HEK293 (cell line): ENCODE data around the gene KIAA1586.

ENCODE experiments used
- MZF1 ChIP-seq: fragments of 450-650 bp; formaldehyde crosslinking; IDR thresholded peaks from 2 replicates; pipeline ENCODE4 v1.5.1; 2017; ENCODE audit warnings: missing biosample characterization, missing genetic modification characterization, borderline replicate concordance
- PRDM10 ChIP-seq: fragments of 450-650 bp; formaldehyde crosslinking; IDR thresholded peaks from 2 replicates; pipeline ENCODE4 v1.5.1; 2016; ENCODE audit warnings: missing biosample characterization, missing genetic modification characterization
- SETDB1 ChIP-seq: IDR thresholded peaks from one replicate; pipeline ENCODE4 v1.6.1; 2017; ENCODE audit warnings: mild to moderate bottlenecking, low read length, moderate library complexity, mixed read lengths; ENCODE audit not compliant: insufficient read length
- ZBTB10 ChIP-seq: fragments of 450-650 bp; formaldehyde crosslinking; IDR thresholded peaks from 2 replicates; pipeline ENCODE4 v1.5.1; 2016; ENCODE audit warnings: missing biosample characterization, missing genetic modification characterization
- ZBTB20 ChIP-seq: fragments of 450-650 bp; formaldehyde crosslinking; IDR thresholded peaks from 2 replicates; pipeline ENCODE4 v1.5.1; 2016; ENCODE audit warnings: missing biosample characterization, missing genetic modification characterization
- ZNF175 ChIP-seq: fragments of 450-650 bp; formaldehyde crosslinking; IDR thresholded peaks from 2 replicates; pipeline ENCODE4 v1.5.1; 2016; ENCODE audit warnings: missing biosample characterization, missing genetic modification characterization
- ZNF350 ChIP-seq: fragments of 450-650 bp; formaldehyde crosslinking; IDR thresholded peaks from 2 replicates; pipeline ENCODE4 v1.5.0; 2017; ENCODE audit warnings: missing biosample characterization, mild to moderate bottlenecking, missing genetic modification characterization
- ZNF510 ChIP-seq: fragments of 450-650 bp; formaldehyde crosslinking; IDR thresholded peaks from 2 replicates; pipeline ENCODE4 v1.5.1; 2018; ENCODE audit warnings: mild to moderate bottlenecking, missing genetic modification characterization, missing biosample characterization; ENCODE audit not compliant: insufficient replicate concordance
- ZNF837 ChIP-seq: fragments of 450-650 bp; formaldehyde crosslinking; IDR thresholded peaks from 2 replicates; pipeline ENCODE4 v1.5.1; 2016; ENCODE audit warnings: missing biosample characterization, missing genetic modification characterization
- TF ChIP-seq, protein P1 (sequence below): fragments of 450-650 bp; formaldehyde crosslinking; IDR thresholded peaks from 2 replicates; pipeline ENCODE4 v1.5.1; 2016; ENCODE audit warnings: missing biosample characterization, missing genetic modification characterization

GRCh38 chr6:57089265-57089664 lies 42.8 kb downstream of the KIAA1586 start:
- TF ChIP-seq SETDB1: no peak
- no peak for TF ChIP-seq ZNF510
- TF ChIP-seq ZBTB10 (tag by site-specific recombination): no peak
- TF ChIP-seq ZNF175 (tag by site-specific recombination): no peak
- no peak for TF ChIP-seq PRDM10 (tag by site-specific recombination)
- TF ChIP-seq ZBTB20 (tag by site-specific recombination): no peak
- TF ChIP-seq MZF1: no peak
- no peak for TF ChIP-seq ZNF837 (tag by site-specific recombination)
- TF ChIP-seq, protein P1, sequence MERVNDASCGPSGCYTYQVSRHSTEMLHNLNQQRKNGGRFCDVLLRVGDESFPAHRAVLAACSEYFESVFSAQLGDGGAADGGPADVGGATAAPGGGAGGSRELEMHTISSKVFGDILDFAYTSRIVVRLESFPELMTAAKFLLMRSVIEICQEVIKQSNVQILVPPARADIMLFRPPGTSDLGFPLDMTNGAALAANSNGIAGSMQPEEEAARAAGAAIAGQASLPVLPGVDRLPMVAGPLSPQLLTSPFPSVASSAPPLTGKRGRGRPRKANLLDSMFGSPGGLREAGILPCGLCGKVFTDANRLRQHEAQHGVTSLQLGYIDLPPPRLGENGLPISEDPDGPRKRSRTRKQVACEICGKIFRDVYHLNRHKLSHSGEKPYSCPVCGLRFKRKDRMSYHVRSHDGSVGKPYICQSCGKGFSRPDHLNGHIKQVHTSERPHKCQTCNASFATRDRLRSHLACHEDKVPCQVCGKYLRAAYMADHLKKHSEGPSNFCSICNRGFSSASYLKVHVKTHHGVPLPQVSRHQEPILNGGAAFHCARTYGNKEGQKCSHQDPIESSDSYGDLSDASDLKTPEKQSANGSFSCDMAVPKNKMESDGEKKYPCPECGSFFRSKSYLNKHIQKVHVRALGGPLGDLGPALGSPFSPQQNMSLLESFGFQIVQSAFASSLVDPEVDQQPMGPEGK (tag by site-specific recombination): no peak
- no peak for TF ChIP-seq ZNF350
